ENCODE results near the gene ALDOC.
"Not testable (repeated sequence)": the region's sequence is repeated elsewhere in the genome, so short reads cannot be mapped to it uniquely, and the experiment has no call there.

Gene ALDOC

DNA sequence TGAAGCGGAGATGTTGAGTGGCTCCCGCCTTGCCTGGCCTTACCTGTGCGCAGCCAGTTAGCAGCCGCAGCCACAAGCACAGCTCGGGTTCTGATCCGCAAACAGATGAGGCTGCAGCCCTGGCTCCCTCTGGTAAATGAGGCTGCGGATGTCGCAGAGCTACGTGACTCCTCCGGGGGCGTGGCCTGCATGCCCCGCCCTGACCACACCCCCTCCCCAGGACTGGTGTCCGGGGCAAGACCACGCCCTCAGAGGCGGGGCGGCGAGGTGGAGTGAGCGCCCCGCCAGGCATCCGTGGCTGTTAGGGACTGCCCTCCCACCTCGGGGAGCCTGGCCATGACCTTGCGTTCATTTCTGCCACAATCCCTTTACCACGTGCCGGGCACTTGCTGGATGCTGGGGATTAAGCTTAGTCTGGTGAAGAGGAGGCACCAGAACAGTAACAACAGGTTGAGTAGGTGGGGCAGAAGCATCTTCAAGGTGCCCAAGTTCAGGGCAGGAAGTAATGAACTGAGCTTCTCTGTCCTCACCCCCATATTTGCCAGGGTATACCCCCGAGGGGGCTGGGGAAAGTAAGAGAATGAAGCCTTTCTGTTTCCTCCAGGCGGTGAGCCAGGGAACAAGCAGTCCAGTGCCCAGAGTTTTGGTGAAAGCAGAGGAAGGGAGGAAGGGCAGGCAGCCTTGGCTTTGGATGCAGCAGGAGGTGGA, at the start of gene ALDOC:
ALDOC (minus strand) TSS at position 138 of the 708 bp plus-strand sequence. CDS start 1,363 bp downstream, outside the sequence.
- DNase-seq: peak; percentile 92

DNA sequence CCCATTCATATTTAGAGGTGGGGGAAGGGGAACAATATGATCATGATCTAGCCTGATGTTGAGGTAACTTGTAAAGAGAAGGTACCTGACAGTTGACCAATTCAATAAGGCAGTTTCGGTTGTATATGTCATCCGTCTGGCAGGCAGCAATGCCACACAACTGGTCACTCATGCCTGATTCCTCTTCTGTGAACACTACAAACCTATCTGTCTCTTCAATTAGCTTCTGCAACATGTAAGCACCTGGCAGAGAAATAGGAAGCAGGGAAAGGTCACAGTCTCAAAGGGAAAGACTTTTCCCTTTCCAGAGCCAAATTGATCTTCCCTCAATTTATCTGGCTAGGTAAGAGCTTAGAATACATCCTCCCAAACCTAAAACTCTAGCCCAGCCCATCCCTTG, 47.5 kb upstream of the ALDOC start:
- DNase-seq: no peak

GRCh38 chr17:28623696-28624095, 47.0 kb upstream of the ALDOC start:
- DNase-seq: no peak

GRCh38 chr17:28622186-28622585, 45.5 kb upstream of the ALDOC start:
- no peak for DNase-seq

- no peak for DNase-seq
Observed at GRCh38 chr17:28620010-28620409, 43.3 kb upstream of the ALDOC start.

DNA sequence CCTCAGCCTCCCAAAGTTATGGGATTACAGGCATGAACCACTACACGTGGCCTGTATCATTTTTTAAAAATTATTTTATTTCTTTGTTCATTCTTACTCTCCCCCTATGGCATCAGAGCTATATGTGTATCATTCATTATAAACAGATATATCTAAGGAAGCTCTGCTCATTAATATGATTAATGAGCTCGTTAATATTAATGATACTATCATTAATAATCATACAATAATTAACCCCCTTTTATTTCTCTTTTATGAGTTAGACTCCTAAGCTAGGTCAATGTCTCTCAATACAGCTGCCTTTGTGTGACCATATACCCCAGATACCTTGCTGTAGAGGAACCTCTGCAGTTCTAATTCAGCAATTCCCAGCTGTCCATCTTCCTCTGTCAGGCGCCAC, 41.8 kb upstream of the ALDOC start:
- DNase-seq: no peak

GRCh38 chr17:28616281-28616680, 39.6 kb upstream of the ALDOC start:
- DNase-seq: no peak

DNA sequence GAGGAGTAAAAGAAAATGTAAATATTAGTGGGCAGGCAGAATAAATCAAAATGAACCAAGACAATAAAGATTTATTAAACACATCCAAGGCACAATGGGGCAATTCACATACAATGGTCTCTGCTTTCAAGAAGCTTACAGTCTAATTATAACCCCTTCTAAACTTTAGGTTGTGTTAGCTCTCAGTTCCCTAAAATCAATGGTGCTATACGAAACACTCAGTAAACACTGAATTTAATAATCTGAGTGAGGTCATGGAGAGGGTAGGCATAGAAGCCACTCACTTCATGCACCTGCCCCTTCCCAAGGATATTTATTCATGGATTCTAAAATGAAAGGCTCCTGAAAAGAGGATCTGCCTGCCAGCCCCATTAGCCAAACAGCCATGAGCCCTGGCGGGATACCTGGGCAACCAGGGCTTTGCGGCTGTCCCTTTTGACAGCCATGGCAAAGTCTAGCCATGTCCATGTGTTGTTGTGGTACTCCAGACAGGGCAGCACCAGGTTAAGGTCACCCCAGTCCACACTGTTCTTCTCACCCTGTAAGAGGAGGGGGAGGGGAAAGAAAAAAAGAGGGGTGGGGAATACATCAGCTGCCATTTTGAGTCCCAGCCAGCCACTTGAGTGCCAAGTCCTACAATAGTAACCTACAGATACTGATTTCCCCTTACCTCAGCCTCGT, 38.7 kb upstream of the ALDOC start:
- DNase-seq: no peak

DNA sequence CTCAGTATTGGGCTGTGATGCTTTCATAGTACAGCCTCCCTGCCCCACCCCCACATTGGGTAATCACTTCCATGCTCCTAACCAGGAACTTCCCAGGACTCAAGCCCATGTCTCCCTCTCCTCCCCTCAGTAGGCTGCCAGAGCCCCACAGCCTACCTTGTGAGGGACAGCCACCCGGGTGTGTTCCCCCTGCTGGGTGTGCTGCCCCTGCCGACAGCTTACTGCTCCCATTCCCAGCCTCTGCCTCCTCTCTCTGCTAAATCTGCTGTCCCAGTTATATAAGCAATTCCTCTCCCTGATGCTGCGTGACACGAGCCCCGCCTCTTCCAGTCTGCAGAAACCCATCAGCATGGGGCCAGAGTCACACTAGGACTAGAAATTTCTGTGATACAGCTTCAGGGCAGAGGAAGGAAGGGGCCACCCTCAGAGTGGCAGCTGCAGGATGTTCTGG, 37.3 kb upstream of the ALDOC start, which contains the start of gene RSKR:
RSKR (minus strand) TSS at position 255 of the 451 bp plus-strand sequence; CDS start at position 231, 24 bp downstream.
- no peak for DNase-seq

DNA sequence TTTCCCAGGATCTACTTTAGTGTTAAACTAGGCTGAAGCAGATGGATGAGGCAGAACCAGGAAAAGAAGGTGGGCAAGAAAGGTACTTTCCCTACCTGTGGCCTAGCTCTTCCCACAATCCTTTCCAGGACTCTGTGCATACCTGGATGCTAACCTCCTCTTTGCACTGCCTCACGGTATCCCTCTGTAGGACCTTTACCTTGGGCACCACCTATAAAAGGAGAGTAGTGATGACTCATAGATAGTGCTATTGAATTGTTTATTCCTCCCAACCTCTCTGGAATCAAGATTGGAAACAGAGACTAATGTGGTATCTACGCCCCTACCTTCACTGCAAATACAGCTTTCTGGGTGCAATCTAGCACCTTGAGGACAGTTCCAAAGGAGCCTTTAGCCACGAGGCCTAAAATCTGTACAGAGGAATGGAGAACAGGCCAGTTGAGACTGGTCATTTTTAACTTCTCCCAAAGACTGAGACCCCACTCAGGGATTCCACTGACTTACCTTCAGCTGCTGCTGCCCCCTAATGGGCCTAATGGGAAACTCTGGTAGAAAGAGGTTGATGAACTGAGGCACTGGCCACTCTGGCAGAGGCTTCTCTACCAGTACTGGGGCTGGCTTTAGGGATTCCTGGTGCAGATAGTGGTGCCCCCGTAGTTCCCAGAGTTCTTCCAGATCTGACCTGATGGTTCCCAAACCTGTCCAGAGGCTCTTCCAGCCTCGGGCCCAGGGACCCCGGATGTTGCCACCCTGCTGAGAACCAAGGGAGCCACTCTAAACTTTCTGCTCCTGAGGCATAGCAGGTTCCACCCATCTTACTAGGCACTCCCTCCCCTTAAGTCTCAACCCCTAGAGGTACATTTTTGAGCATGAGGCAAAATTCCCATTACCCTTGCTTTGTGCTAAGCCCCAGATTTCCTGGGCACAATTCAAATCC, 36.5 kb upstream of the ALDOC start:
- peak; percentile 44 for DNase-seq

DNA sequence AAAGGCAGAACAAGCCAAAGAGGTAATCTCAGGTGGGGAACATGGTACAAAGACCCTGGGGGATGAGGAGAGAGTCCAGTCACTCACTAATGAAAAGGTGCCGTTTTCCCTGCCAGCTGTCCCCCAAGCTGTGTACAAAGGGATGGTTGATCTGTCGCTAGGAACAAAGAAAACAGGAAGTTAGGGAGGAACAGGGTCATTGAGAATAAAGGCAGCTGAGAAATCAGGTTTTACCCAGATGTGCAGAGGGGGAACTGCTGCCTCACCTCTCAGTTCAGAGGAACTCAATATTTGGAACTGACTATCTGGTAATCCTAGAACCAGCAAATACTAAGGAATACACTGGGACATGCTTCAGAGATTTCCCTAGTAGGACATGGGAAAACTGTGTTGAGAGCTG, 35.8 kb upstream of the ALDOC start:
- DNase-seq: no peak

GRCh38 chr17:28610376-28610775, 33.7 kb upstream of the ALDOC start:
- no peak for DNase-seq

DNA sequence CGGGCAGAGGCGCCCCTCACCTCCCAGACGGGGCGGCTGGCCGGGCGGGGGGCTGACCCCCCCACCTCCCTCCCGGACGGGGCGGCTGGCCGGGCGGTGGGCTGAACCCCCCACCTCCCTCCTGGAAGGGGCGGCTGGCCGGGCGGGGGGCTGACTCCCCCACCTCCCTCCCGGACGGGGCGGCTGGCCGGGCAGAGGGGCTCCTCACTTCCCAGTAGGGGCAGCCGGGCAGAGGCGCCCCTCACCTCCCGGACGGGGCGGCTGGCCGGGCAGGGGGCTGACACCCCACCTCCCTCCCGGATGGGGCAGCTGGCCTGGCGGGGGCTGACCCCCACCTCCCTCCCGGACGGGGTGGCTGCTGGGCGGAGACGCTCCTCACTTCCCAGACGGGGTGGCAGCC, 27.3 kb upstream of the ALDOC start:
- DNase-seq: not testable (repeated sequence)

DNA sequence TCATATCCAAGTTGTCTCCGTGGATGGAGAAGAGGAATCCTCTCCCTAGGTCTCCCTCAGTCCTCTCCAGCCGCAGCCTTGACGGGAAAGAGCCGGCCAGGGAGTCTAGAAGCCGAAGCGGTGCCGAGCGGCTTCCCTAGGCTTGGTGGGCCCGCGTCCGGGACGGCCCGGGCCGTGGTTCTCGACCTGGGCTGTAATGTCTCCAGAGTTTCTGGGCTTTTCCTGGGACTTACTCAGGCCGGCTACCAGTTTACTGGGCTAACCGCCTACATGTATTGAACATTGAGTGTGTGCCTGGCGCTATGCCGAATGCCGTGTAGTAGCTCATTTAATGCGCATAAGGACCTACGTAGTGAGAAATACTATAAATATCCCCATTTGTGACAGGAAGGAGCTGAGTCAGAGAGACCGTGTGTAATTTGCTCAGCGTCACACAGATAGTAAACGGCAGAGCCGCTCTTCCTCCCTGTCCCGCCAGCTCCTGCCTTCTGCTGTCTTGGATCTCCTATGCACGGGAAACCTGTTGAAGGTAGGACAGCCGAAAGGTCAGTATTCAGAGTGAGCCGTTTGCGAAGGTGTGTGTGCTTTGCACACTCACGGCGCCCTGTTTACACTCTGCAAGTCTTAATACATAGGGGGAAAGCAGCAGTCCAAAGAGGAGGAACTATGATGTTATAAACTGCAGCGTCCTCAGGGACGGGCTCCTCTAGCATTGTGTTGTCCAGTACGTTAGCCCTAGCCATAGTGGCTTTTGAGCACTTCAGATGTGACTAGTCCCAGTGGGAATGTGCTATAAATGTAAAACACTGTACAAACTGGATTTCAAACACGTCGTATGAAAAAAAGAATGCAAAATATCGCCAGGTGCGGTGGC, 22.9 kb upstream of the ALDOC start:
- no peak for DNase-seq

- peak; percentile 98 for DNase-seq
Observed at GRCh38 chr17:28598799-28599310, 22.2 kb upstream of the ALDOC start, which contains the start of gene SPAG5. Gene SPAG5 (minus strand): TSS chr17:28599025. CDS start chr17:28598946, 79 bp downstream.

- DNase-seq: no peak
Observed at GRCh38 chr17:28598389-28598788, 21.7 kb upstream of the ALDOC start.

DNA sequence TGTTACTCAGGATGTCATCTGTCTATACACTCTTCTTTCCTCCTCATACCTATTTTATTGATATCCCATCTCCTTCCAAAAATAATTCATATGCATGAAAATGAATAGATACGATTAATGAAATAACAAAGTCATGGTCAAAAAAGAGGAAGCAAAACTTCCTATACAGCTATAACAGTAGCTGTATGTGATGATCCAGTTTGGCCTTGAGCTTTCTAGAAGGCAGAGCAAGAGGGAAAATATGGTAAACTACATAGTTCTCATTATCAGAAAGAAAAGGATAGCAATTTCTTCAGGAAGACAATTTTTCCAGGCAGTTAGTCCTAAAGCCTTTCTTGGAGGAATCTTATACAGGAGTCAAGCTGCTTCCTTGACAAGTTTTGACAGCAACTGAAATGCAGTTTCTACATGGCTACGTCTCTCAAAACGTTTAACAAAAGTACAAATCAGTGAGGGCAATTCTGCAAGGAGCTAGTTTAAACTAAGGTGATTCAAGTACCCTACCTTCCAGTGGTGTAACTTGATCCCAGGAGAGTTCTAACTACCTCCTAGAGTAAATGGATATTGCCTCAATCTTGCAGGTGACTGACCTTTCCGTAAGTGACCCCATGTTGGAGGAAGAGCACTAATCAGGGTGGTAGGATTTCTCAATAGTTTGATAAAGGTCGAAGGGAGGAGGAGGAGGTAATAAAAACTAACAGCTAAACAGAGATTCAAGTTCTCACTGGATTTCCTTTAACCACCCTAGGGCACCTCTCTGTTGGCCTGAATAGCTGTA, 21.1 kb upstream of the ALDOC start:
- no peak for DNase-seq

DNA sequence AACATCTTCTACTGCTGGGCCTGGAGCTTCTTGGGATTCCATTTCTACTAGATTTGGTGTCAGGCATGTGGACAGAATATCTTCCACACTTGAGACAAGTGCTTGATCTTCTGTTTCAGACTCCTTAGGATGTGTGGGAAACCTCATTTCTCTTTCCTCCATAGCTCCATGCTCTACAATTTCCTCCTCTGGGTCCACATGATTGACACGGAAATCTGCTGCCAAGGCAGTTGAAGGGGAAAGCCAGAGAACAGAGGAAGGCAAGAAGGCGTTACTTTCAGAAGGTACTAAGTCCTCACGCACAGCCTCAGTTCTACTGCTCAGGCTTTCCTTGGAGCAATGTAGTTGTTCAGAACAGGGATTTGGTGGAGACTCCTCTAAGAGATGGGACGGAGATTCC, 15.6 kb upstream of the ALDOC start:
- DNase-seq: no peak

DNA sequence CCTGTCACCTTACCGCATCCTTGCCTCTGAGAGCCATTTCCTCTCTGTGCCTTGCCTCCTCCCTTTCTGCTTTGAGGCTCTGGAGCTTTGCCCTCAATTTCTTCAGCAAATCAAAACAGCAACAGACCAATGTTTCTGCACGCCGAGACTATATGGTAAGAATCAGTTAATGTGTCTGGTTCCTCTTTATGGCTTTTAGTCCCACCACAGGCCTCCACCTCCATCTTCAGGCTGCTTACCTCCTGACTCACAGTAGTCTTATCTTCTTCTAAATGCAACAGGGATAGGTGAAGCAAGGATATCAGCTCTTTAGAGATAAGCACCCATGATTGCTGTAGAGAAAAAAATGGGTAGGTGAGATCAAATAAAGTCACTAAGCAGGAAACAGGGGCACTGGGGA, 9.2 kb upstream of the ALDOC start:
- no peak for DNase-seq

DNA sequence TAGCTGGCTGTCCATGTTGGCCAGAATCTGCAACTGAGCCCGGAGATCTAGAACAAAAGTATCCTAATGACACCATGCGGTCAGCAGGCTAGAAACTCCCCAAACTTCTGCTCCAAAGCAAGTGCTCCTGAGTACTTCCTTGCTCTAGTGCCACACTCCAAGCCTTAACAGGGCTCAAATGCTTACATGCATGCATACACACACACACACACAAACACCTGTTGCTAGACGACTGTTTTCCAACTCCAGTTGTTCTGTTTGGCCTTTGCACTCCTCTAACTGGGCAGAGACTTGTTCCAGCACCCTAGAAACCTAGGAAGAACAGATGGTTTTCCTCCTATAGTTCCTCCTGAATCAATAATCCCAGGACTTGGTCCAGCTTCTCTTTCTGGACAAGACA, 7.7 kb upstream of the ALDOC start:
- no peak for DNase-seq

GRCh38 chr17:28582513-28582912, 5.8 kb upstream of the ALDOC start:
- no peak for DNase-seq

Data from retina (tissue), 1 donor.